GM12878 (cell line): ENCODE results near the gene KRTAP10-5. TPM values are rescaled to one million over a fixed set of nuclear protein-coding genes. Genes with fewer than 3 reads are reported as not detected.
"Not testable (repeated sequence)": the region's sequence is repeated elsewhere in the genome, so short reads cannot be mapped to it uniquely, and the experiment has no call there.

Source experiments
- ATAC-seq: fragments of 200-7000 bp; cut with Tn5 transposase; 3 replicates; pipeline ENCODE4 v1.9.1; 2020; ENCODE audit warnings: mild to moderate bottlenecking, moderate library complexity
- BruUV-seq: library from RNA; stranded (reverse); fragments of 400-500 nt; replicated peaks from 2 replicates; lab custom pipeline; 2021; lab: Mats Ljungman, UMichigan
- CTCF ChIA-PET: fragments of 300-600 bp; sonication (Branson Sonifier 250); formaldehyde crosslinking; extraction: SDS; loops from one replicate; lab custom pipeline; 2021; ENCODE audit warnings: inconsistent platforms; lab: Yijun Ruan, JAX
- POLR2A ChIA-PET: fragments of 350-600 bp; formaldehyde crosslinking; extraction: SDS; loops from one replicate; lab custom pipeline; 2021; ENCODE audit warnings: inconsistent platforms; lab: Charles Lee
- RAD21 ChIA-PET: fragments of 300-600 bp; sonication (Branson Sonifier 250); formaldehyde crosslinking; loops from one replicate; lab custom pipeline; 2023; ENCODE audit warnings: antibody characterized with exemption; ENCODE audit not compliant: unreplicated experiment; lab: Charles Lee
- SMC1A ChIA-PET: fragments of 300-600 bp; sonication (Branson Sonifier 250); formaldehyde crosslinking; loops from one replicate; lab custom pipeline; 2023; ENCODE audit not compliant: unreplicated experiment, uncharacterized antibody; lab: Charles Lee
- DNase-seq: peaks from one replicate; pipeline ENCODE4 v3.0.0-alpha.2; 2011; ENCODE audit warnings: low read depth, low spot score
- FAIRE-seq: peaks from 3 replicates; lab custom pipeline; 2011; peaks lifted over from hg19 to GRCh38; lab: Jason Lieb, UNC
- H2AFZ ChIP-seq: 2 replicates; pipeline ENCODE4 v1.6.0; 2011; ENCODE audit warnings: low read depth, low read length, control low read depth; ENCODE audit not compliant: control insufficient read depth
- H3K27ac ChIP-seq: 2 replicates; pipeline ENCODE4 v1.5.1; 2011; ENCODE audit warnings: control low read depth; ENCODE audit not compliant: control insufficient read depth, insufficient read depth
- H3K27me3 ChIP-seq, 2 experiments: replicated peaks in 1 of 2; 2 replicates each; pipeline versions ENCODE4 v1.6.0 to v1.6.1; 2011; ENCODE audit warnings: low read length in 1 of 2; ENCODE audit not compliant: control insufficient read depth in 2 of 2, insufficient read depth in 2 of 2
- H3K36me3 ChIP-seq, 2 experiments: 2 replicates each; pipeline ENCODE4 v1.5.1; 2011; ENCODE audit warnings: low read length in 1 of 2; ENCODE audit not compliant: control insufficient read depth in 2 of 2, insufficient read depth in 2 of 2
- H3K4me1 ChIP-seq: 2 replicates; pipeline ENCODE4 v1.6.1; 2011; ENCODE audit warnings: mild to moderate bottlenecking, low read length, moderate library complexity, mixed read lengths; ENCODE audit not compliant: control insufficient read depth, insufficient read depth
- H3K4me2 ChIP-seq: 2 replicates; pipeline ENCODE4 v1.6.0; 2011; ENCODE audit warnings: control low read depth; ENCODE audit not compliant: control insufficient read depth, insufficient read depth
- H3K4me3 ChIP-seq: fragments of 200-600 bp; sonication (generic); 2 replicates; pipeline ENCODE4 v1.5.1; 2016
- H3K79me2 ChIP-seq: 2 replicates; pipeline ENCODE4 v1.6.0; 2011; ENCODE audit warnings: low read length; ENCODE audit not compliant: control insufficient read depth, insufficient read depth
- H3K9ac ChIP-seq: 2 replicates; pipeline ENCODE4 v1.8.0; 2011; ENCODE audit warnings: low read length, control low read depth, mixed read lengths; ENCODE audit not compliant: control insufficient read depth, insufficient read depth
- H3K9me3 ChIP-seq: replicated peaks from 3 replicates; pipeline ENCODE4 v1.5.1; 2011; ENCODE audit warnings: mild to moderate bottlenecking, low read length; ENCODE audit not compliant: control insufficient read depth, insufficient read depth
- H4K20me1 ChIP-seq: 2 replicates; pipeline ENCODE4 v1.6.0; 2011; ENCODE audit not compliant: control insufficient read depth, insufficient read depth
- ATF3 ChIP-seq: IDR thresholded peaks from 2 replicates; pipeline ENCODE4 v1.6.1; 2011; ENCODE audit warnings: low read depth, mild to moderate bottlenecking, low read length, moderate library complexity, borderline replicate concordance; ENCODE audit errors: extremely low read depth
- BCLAF1 ChIP-seq: fragments of 450-650 bp; IDR thresholded peaks from 2 replicates; pipeline ENCODE4 v1.6.1; 2017; ENCODE audit warnings: antibody characterized with exemption, mild to moderate bottlenecking, moderate library complexity
- CEBPZ ChIP-seq: fragments of 150-350 bp; IDR thresholded peaks from 2 replicates; pipeline ENCODE4 v1.6.1; 2016; ENCODE audit warnings: low read depth, low read length
- HDAC2 ChIP-seq: fragments of 200-600 bp; sonication (generic); IDR thresholded peaks from 2 replicates; pipeline ENCODE4 v1.6.1; 2017
- HDAC6 ChIP-seq: fragments of 200-600 bp; sonication (generic); IDR thresholded peaks from one replicate; pipeline ENCODE4 v1.8.0; 2017; ENCODE audit warnings: antibody characterized with exemption; ENCODE audit not compliant: unreplicated experiment
- LARP7 ChIP-seq: fragments of 450-650 bp; IDR thresholded peaks from 2 replicates; pipeline ENCODE4 v1.6.1; 2017; ENCODE audit warnings: mild to moderate bottlenecking
- MTA3 ChIP-seq: IDR thresholded peaks from 2 replicates; pipeline ENCODE4 v1.6.1; 2012; ENCODE audit warnings: low read length, inconsistent platforms, borderline replicate concordance
- RAD51 ChIP-seq: fragments of 450-650 bp; IDR thresholded peaks from 2 replicates; pipeline ENCODE4 v1.6.1; 2016; ENCODE audit warnings: moderate library complexity, mild to moderate bottlenecking, inconsistent platforms
- STAT3 ChIP-seq: IDR thresholded peaks from 2 replicates; pipeline ENCODE4 v1.6.1; 2011; ENCODE audit warnings: low read depth, low read length, improper control_type of control experiment
- ZNF207 ChIP-seq: fragments of 450-650 bp; IDR thresholded peaks from 2 replicates; pipeline ENCODE4 v1.6.1; 2014; ENCODE audit warnings: antibody characterized with exemption, mild to moderate bottlenecking, borderline replicate concordance
- WGBS: methylation state at CpG from one replicate; pipeline ENCODE4 v1.1.6; 2016; ENCODE audit warnings: low lambda C conversion rate; ENCODE audit not compliant: insufficient replicate concordance, insufficient coverage; ENCODE audit errors: missing lambda C conversion rate; 5-methylcytosine and 5-hydroxymethylcytosine counted together
- in situ Hi-C: fragments of 300-500 bp; cut with MboI; formaldehyde crosslinking; loops from 9 replicates; pipeline ENCODE4 v1.14.3; 2018; ENCODE audit warnings: mixed read lengths
- intact Hi-C: fragments of 100-400 bp; cut with micrococcal nuclease; formaldehyde crosslinking; loops from one replicate; pipeline ENCODE4 v1.14.2; 2022; ENCODE audit not compliant: unreplicated experiment
- polyA plus RNA-seq, 11 experiments: library from polyadenylated mRNA; depleted of rRNA in 4 of 11; unstranded in 6 of 11; stranded (reverse) in 5 of 11; fragments of >200 nt; fragmentation: Nextera tagmentation in 4 of 11; fragmentation: Illumina TruSeq in 1 of 11; extraction: Ambion mirVana in 4 of 11; extraction: Trizol in 1 of 11; gene quantifications; 1 replicate in 1 of 11; 2 replicates in 10 of 11; pipeline versions ENCODE4 v1.2.1 to v1.2.3, GENCODE V29; 2011 to 2016; ENCODE audit warnings: inconsistent platforms in 2 of 11, missing spikeins in 2 of 11, low read depth in 1 of 11
- total RNA-seq, 4 experiments: library from RNA; depleted of rRNA in 3 of 4; stranded (reverse); fragments of >200 nt in 3 of 4; fragmentation: Illumina TruSeq in 1 of 4; extraction: Trizol in 1 of 4; gene quantifications; 2 replicates each; pipeline versions ENCODE4 v1.2.1 to v1.2.3, GENCODE V29; 2013 to 2021

KRTAP10-5 gene
- total and polyA plus RNA-seq, 10 of the 15 experiments (the other 5 are each of a cell fraction or from before 2014, with no cell fraction given), result not detected

- WGBS, result 68% methylated on average over 20 of the region's 20 CpGs
- in situ Hi-C loops, H3K27me3 ChIP-seq, H3K79me2 ChIP-seq, H3K4me3 ChIP-seq, RAD21 ChIA-PET, ATAC-seq, DNase-seq, FAIRE-seq, H3K27ac ChIP-seq, H3K4me2 ChIP-seq, CTCF ChIA-PET, POLR2A ChIA-PET, H3K9me3 ChIP-seq, H3K36me3 ChIP-seq, intact Hi-C loops, H3K9ac ChIP-seq, SMC1A ChIA-PET, H4K20me1 ChIP-seq, BruUV-seq, H3K4me1 ChIP-seq, H2AFZ ChIP-seq: not testable (repeated sequence)
Observed at GRCh38 chr21:44627181-44627822, 46.9 kb upstream of the KRTAP10-5 start.

GRCh38 chr21:44626673-44627143 lies 46.3 kb upstream of the KRTAP10-5 start, which contains the start of gene KRTAP10-9:
Gene KRTAP10-9 (plus strand): TSS chr21:44627093. CDS start chr21:44627172, 79 bp downstream.
- POLR2A ChIA-PET, result no interaction called here
- H2AFZ ChIP-seq, result no peak within 1 kb of the TSS
- no peak within 1 kb of the TSS for H3K9ac ChIP-seq
- ATAC-seq, result no peak
- no peaks in the 10 kb centered on the region for H4K20me1 ChIP-seq
- RAD21 ChIA-PET, result no interaction called here
- H3K27me3 ChIP-seq, result no peaks in the 10 kb centered on the region
- no peak within 1 kb of the TSS for H3K4me3 ChIP-seq
- no peak within 1 kb of the TSS for H3K4me2 ChIP-seq
- intact Hi-C loops, result no loop called here
- SMC1A ChIA-PET, result no interaction called here
- H3K36me3 ChIP-seq, result no peaks in the 10 kb centered on the region
- no peak for FAIRE-seq
- CTCF ChIA-PET, result no interaction called here
- no peak for TF ChIP-seq BCLAF1
- no peak for TF ChIP-seq STAT3
- no peak for TF ChIP-seq MTA3
- no peak for TF ChIP-seq RAD51
- TF ChIP-seq HDAC2, result no peak
- TF ChIP-seq ATF3, result no peak
- no peak for TF ChIP-seq LARP7
- no peak for TF ChIP-seq HDAC6
- TF ChIP-seq ZNF207, result no peak
- TF ChIP-seq CEBPZ, result no peak
- H3K27ac ChIP-seq, result no peak within 1 kb of the TSS
- DNase-seq, result no peak
- no peaks in the 10 kb centered on the region for H3K79me2 ChIP-seq
- no TSS peak for BruUV-seq
- WGBS, result 35% methylated on average over 7 of the region's 7 CpGs
- in situ Hi-C loops, result no loop called here
- H3K4me1 ChIP-seq, result no peaks in the 10 kb centered on the region
- peaks cover 10% of the 10 kb centered on the region; the same call in 1 of the 3 replicates for H3K9me3 ChIP-seq
